HL-60 (cell line): Measurements from ENCODE around the gene FBXW5.

Experiments
- CTCF ChIP-seq: IDR thresholded peaks from one replicate; pipeline ENCODE4 v1.5.1; 2011; ENCODE audit warnings: low read length, control low read depth, inconsistent platforms; ENCODE audit not compliant: insufficient read depth
- POLR2AphosphoS5 ChIP-seq: IDR thresholded peaks from 2 replicates; pipeline ENCODE4 v1.6.1; 2012; ENCODE audit warnings: low read depth
- REST ChIP-seq: IDR thresholded peaks from 2 replicates; pipeline ENCODE4 v1.6.1; 2012; ENCODE audit warnings: low read depth; ENCODE audit not compliant: insufficient replicate concordance
- SPI1 ChIP-seq: IDR thresholded peaks from 2 replicates; pipeline ENCODE4 v1.6.1; 2012; ENCODE audit warnings: low read depth, mild to moderate bottlenecking, borderline replicate concordance

GRCh38 chr9:136927343-136928271 lies 16.9 kb downstream of the FBXW5 start:
- TF ChIP-seq CTCF (no peak), POLR2AphosphoS5 (no peak), REST (no peak), SPI1 (no peak)
